ENCODE results near the gene FCRL6. TPM values are rescaled to one million over a fixed set of nuclear protein-coding genes. Genes with fewer than 3 reads are reported as not detected.

FCRL6 gene
- total RNA-seq, 1 experiment from 2014 or later, result not detected

- ChIA-PET POLR2A (no interaction called here), CTCF (no interaction called here)
- DNase-seq, result no peak
- Mint-ChIP-seq H3K9me3 (ENCODE audit: unreplicated experiment) (no peaks in the 10 kb centered on the region), H3K4me3 (ENCODE audit: unreplicated experiment) (no peak overlapping the region), H3K36me3 (ENCODE audit: insufficient read depth, unreplicated experiment) (no peaks in the 10 kb centered on the region), H3K4me1 (ENCODE audit: low read depth, unreplicated experiment) (peaks cover 19% of the 10 kb centered on the region), H3K27ac (ENCODE audit: unreplicated experiment) (no peak overlapping the region), H3K27me3 (ENCODE audit: insufficient read depth, unreplicated experiment) (no peaks in the 10 kb centered on the region)
- Histone ChIP-seq H3K27me3 (replicated peaks; ENCODE audit: control insufficient read depth, insufficient read depth, low read length) (no peaks in the 10 kb centered on the region), H3K4me3 (ENCODE audit: low read depth, low read length) (no peak overlapping the region), H3K36me3 (ENCODE audit: control insufficient read depth, insufficient read depth, low read length) (no peaks in the 10 kb centered on the region), H3K4me1 (peaks cover 12% of the 10 kb centered on the region), H3K9me3 (no peaks in the 10 kb centered on the region)
- intact Hi-C loops (cut with micrococcal nuclease; ENCODE audit: unreplicated experiment), result no loop called here
- BruUV-seq (replicated peaks), result no TSS peak
- no peak for TF ChIP-seq CTCF (IDR thresholded peaks at IDR 0.05; ENCODE audit: insufficient read depth in 1 of 2, low read depth in 1 of 2, low read length in 1 of 2, severe bottlenecking in 1 of 2, unreplicated experiment in 1 of 2)
Measured at GRCh38 chr1:159848326-159848725, 46.2 kb downstream of the FCRL6 start.

GRCh38 chr1:159849626-159850366 lies 47.6 kb downstream of the FCRL6 start:
- BruUV-seq (replicated peaks), result no TSS peak
- Mint-ChIP-seq H3K27me3 (ENCODE audit: insufficient read depth, unreplicated experiment) (no peaks in the 10 kb centered on the region), H3K36me3 (ENCODE audit: insufficient read depth, unreplicated experiment) (no peaks in the 10 kb centered on the region), H3K4me3 (ENCODE audit: unreplicated experiment) (no peak overlapping the region), H3K9me3 (ENCODE audit: unreplicated experiment) (no peaks in the 10 kb centered on the region), H3K27ac (ENCODE audit: unreplicated experiment) (no peak overlapping the region), H3K4me1 (ENCODE audit: low read depth, unreplicated experiment) (peaks cover 26% of the 10 kb centered on the region)
- no peak for TF ChIP-seq CTCF (IDR thresholded peaks at IDR 0.05; ENCODE audit: insufficient read depth in 1 of 2, low read depth in 1 of 2, low read length in 1 of 2, severe bottlenecking in 1 of 2, unreplicated experiment in 1 of 2)
- ChIA-PET POLR2A (no interaction called here), CTCF (no interaction called here)
- Histone ChIP-seq H3K4me3 (ENCODE audit: low read depth, low read length) (no peak overlapping the region), H3K36me3 (ENCODE audit: control insufficient read depth, insufficient read depth, low read length) (no peaks in the 10 kb centered on the region), H3K9me3 (no peaks in the 10 kb centered on the region), H3K4me1 (peaks cover 12% of the 10 kb centered on the region), H3K27me3 (replicated peaks; ENCODE audit: control insufficient read depth, insufficient read depth, low read length) (no peaks in the 10 kb centered on the region; the same call in 1 of the 2 replicates)
- no peak for DNase-seq
- intact Hi-C loops (cut with micrococcal nuclease; ENCODE audit: unreplicated experiment), result loop anchor here (5.0 kb wide), 1 partner anchor 58 kb away; no protein-coding TSS in a partner anchor

- ChIA-PET POLR2A (no interaction called here), CTCF (no interaction called here)
- peaks cover 4% of the 10 kb centered on the region for H3K4me1 ChIP-seq
- Mint-ChIP-seq H3K9me3 (ENCODE audit: unreplicated experiment) (no peaks in the 10 kb centered on the region), H3K4me3 (ENCODE audit: unreplicated experiment) (no peak overlapping the region), H3K4me1 (ENCODE audit: low read depth, unreplicated experiment) (peaks cover 17% of the 10 kb centered on the region), H3K27me3 (ENCODE audit: insufficient read depth, unreplicated experiment) (peaks cover 5% of the 10 kb centered on the region), H3K27ac (ENCODE audit: unreplicated experiment) (no peak overlapping the region), H3K36me3 (ENCODE audit: insufficient read depth, unreplicated experiment) (no peaks in the 10 kb centered on the region)
- intact Hi-C loops (cut with micrococcal nuclease; ENCODE audit: unreplicated experiment), result loop anchor here (5.0 kb wide), 1 partner anchor 56 kb away; no protein-coding TSS in a partner anchor
- DNase-seq, result no peak
- no peak overlapping the region for H3K4me3 ChIP-seq (ENCODE audit: low read depth, low read length)
- no peaks in the 10 kb centered on the region; the same call in 1 of the 2 replicates for H3K27me3 ChIP-seq (replicated peaks; ENCODE audit: control insufficient read depth, insufficient read depth, low read length)
- BruUV-seq (replicated peaks), result no TSS peak
- H3K9me3 ChIP-seq, result no peaks in the 10 kb centered on the region
- TF ChIP-seq CTCF (IDR thresholded peaks at IDR 0.05; ENCODE audit: insufficient read depth in 1 of 2, low read depth in 1 of 2, low read length in 1 of 2, severe bottlenecking in 1 of 2, unreplicated experiment in 1 of 2), result no peak
- H3K36me3 ChIP-seq (ENCODE audit: control insufficient read depth, insufficient read depth, low read length), result no peaks in the 10 kb centered on the region
Measured at GRCh38 chr1:159851407-159851806, 49.2 kb downstream of the FCRL6 start.

All from Caco-2 (cell line).